Measurements from ENCODE around the gene RPL41. TPM values are rescaled to one million over a fixed set of nuclear protein-coding genes. Genes with fewer than 3 reads are reported as not detected.
A peak's percentile ranks its signal among the peaks of the same experiment; 100 is the strongest.

The RPL41 gene
- total RNA-seq, 3 donors from 2014 or later: 3,675 to 5,580 (median 4,429) TPM

- H3K9me3 ChIP-seq: no peaks in the 10 kb centered on the region
- DNase-seq (ENCODE audit: low spot score in 2 of 2): peak; percentile 77 to 89
- peak overlapping the region; percentile 89 to 97 (median 94) for H3K4me3 ChIP-seq
- H3K27ac ChIP-seq: peak overlapping the region; percentile 100
- no peaks in the 10 kb centered on the region for H3K36me3 ChIP-seq
- H3K27me3 ChIP-seq: no peaks in the 10 kb centered on the region
- TF ChIP-seq POLR2AphosphoS5 (IDR thresholded peaks at IDR 0.05) (peak in 2 of 3 donors; percentile 8 to 9), POLR2A (IDR thresholded peaks at IDR 0.05) (no peak), CTCF (IDR thresholded peaks at IDR 0.05) (peak; percentile 69 to 90 (median 79))
- H3K4me1 ChIP-seq: peaks cover 4 to 35% of the 10 kb centered on the region in 2 donors
- intact Hi-C loops (cut with DNase I; ENCODE audit: low total_unique reads): loop anchor here (5.0 kb wide), 1 partner anchor 35 kb away; no protein-coding TSS in a partner anchor
Measured at GRCh38 chr12:56157201-56158028, 41.0 kb downstream of the RPL41 start.

- H3K27me3 ChIP-seq: no peaks in the 10 kb centered on the region
- peak within 1 kb of the TSS; percentile 89 to 97 (median 94) for H3K4me3 ChIP-seq
- no peaks in the 10 kb centered on the region for H3K36me3 ChIP-seq
- TF ChIP-seq CTCF (IDR thresholded peaks at IDR 0.05) (peak in 2 of 3 donors; percentile 7 to 8), POLR2A (IDR thresholded peaks at IDR 0.05) (peak; percentile 99), POLR2AphosphoS5 (IDR thresholded peaks at IDR 0.05) (peak; percentile 98 to 100 (median 99))
- H3K9me3 ChIP-seq: no peaks in the 10 kb centered on the region
- H3K4me1 ChIP-seq: peaks cover 4 to 30% of the 10 kb centered on the region in 2 donors
- peak within 1 kb of the TSS; percentile 100 for H3K27ac ChIP-seq
- DNase-seq (ENCODE audit: low spot score in 2 of 2): peak; percentile 97 to 99
- intact Hi-C loops (cut with DNase I; ENCODE audit: low total_unique reads): loop anchor here (5.0 kb wide), 1 partner anchor 36 kb away; no protein-coding TSS in a partner anchor
Measured at GRCh38 chr12:56158029-56158925, 41.8 kb downstream of the RPL41 start, which contains the start of gene MYL6. MYL6 (plus strand) TSS chr12:56158359; CDS start chr12:56158402, 43 bp downstream.

GRCh38 chr12:56158926-56159461, 42.6 kb downstream of the RPL41 start:
- peak; percentile 81 to 95 for DNase-seq (ENCODE audit: low spot score in 2 of 2)
- H3K27me3 ChIP-seq: no peaks in the 10 kb centered on the region
- H3K27ac ChIP-seq: peak overlapping the region; percentile 100
- no peaks in the 10 kb centered on the region for H3K9me3 ChIP-seq
- no peak for TF ChIP-seq CTCF (IDR thresholded peaks at IDR 0.05)
- TF ChIP-seq POLR2AphosphoS5 (IDR thresholded peaks at IDR 0.05): peak; percentile 23 to 80 (median 75)
- peak; percentile 6 for TF ChIP-seq POLR2A (IDR thresholded peaks at IDR 0.05)
- peaks cover 4 to 25% of the 10 kb centered on the region in 2 donors for H3K4me1 ChIP-seq
- H3K36me3 ChIP-seq: no peaks in the 10 kb centered on the region
- intact Hi-C loops (cut with DNase I; ENCODE audit: low total_unique reads): loop anchor here (5.0 kb wide), 1 partner anchor 37 kb away; no protein-coding TSS in a partner anchor
- peak overlapping the region; percentile 89 to 97 (median 94) for H3K4me3 ChIP-seq

- no peaks in the 10 kb centered on the region for H3K9me3 ChIP-seq
- TF ChIP-seq CTCF (IDR thresholded peaks at IDR 0.05): no peak
- TF ChIP-seq POLR2A (IDR thresholded peaks at IDR 0.05): no peak
- no peak for TF ChIP-seq POLR2AphosphoS5 (IDR thresholded peaks at IDR 0.05)
- H3K27me3 ChIP-seq: no peaks in the 10 kb centered on the region
- H3K4me1 ChIP-seq: peaks cover 4 to 25% of the 10 kb centered on the region in 2 donors
- no peak for DNase-seq (ENCODE audit: low spot score in 2 of 2)
- intact Hi-C loops (cut with DNase I; ENCODE audit: low total_unique reads): loop anchor here (5.0 kb wide), 1 partner anchor 37 kb away; no protein-coding TSS in a partner anchor
- peak overlapping the region; percentile 100 for H3K27ac ChIP-seq
- peak overlapping the region; percentile 89 to 97 (median 94) for H3K4me3 ChIP-seq
- no peaks in the 10 kb centered on the region for H3K36me3 ChIP-seq
Measured at GRCh38 chr12:56159482-56160192, 43.2 kb downstream of the RPL41 start.
